UCSD-AML1 (cell line): ENCODE data around the gene PSMD5.

ENCODE experiments used
- DNase-seq: peaks from one replicate; lab custom pipeline; 2025; ENCODE audit not compliant: unreplicated experiment; lab: John Stamatoyannopoulos, UW

The PSMD5 gene

DNA sequence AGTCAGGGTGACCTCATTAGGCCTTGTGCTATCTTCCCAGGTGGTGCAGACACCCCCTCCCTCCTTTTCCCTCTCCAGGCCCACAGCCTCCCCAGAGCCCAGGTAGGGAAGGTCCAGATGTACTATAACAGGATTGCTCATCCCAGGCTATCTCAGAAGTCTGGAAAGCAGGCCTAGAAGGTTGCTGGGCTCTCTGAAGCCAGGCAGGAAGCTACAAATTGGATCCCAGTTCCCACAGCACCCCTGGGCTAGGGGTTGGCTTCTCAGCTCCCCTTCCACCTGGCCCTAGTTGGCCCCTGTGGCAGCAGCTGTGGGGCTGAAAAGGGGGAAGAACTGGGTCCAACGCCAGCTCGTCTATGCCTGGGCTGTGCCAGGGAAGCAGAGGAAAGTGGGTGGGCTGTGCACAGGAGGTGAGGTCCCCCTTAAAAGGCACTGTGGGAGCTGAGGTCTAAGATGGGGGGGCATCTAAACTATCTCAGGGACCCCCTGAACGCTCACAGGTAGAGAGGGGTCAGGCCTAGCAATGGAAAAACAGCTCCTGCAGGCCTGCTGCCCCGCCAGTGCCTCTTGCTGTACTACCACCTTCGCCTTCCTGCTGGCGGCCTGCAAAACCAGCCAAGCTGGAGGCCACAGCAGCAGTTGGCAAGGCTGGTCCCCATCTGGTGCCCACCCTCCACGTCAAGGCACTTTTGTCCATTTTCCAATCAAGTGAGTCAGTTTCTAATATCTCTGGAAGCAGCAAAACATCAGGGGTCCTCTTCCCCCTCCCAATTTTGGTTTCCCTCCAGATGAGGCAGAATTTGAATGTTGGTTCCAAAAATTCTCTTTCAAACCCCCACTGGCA lies 13.3 kb upstream of the PSMD5 start:
- DNase-seq, result no peak

DNA sequence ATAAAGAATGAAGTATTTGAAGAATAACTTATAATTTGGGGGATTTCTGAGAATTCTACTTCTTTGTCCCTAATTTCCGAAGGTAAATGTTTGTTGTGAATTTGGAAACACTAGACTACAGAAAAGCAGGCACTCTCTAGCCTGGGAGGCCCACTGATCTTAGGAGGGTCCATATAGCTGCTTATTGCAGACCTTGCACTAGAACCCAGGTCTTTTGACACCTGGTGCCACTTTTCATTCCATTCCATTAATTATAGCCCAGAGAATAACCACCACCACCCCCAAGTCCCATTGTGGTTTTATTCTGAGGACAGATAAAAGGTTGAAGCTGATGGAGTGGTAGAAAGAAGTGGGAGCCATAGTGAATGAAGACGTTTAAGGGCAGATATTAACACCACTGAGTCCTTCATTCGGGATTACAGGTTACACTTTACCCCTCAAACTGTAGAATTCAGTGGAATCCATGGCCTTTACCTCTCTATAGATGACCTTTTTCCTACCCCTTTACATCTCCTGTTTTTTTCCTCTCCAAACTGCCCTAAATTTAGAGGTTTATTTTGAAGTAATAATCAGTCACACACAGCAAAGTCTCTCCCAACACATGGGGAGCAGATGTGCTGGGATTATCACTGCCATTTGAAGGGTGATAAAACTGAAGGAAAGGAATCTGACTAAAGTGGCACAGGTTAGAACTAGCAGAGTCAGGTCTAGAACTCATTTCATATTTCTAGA lies 12.0 kb upstream of the PSMD5 start:
- no peak for DNase-seq

DNA sequence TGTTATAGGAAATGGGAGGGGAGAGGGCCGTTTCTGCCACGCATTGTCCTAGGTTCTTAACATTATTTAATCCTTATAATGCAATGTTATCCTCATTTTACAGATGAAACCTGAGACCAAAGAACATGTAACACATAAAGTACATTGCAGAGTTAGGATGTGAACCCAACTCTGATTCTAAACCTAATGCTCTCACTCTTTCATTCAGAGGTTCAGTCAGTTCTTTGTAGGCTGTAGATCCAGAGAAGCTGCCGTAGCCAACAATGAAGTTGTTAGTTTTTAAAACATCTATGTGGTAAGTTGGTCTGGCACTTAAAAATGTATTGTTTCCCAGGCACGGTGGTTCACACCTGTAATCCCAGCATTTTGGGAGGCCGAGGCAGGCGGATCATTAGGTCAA lies 10.5 kb upstream of the PSMD5 start:
- DNase-seq, result no peak

DNA sequence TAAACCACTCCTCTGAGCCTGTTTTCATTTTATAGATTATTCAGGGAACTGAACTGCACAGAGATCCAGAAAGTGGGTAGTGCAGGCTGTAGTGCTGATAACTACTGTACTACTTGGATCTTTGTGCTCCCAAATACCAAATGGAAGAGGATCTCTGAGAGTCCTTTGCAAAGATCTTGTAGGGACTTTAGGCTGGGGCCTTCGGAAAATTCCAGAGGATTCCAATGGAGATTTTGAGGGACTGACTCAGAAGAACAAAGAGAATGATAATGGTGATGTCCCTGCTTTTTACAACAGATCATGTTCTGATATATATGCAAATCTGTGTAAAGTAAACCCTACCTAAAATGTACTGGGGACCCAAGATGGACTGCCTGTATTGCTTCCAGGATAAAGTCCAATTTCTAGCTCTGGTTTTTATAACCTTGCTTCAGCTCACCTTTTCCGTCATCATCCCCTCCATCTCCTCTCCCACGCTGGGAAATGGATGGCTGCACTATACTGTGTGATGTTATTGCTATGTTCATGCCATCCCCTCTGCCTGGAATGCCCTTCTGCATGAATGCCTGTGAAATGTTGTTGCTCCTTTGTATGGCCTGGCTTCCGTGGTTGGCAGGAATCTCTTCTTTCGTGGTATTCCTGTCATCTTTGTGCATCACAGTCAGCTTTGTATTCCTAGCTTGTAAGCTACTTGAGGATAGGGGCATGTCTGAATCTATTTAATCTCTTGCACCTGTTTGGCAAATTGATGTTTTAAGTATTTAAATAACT lies 9.7 kb upstream of the PSMD5 start:
- DNase-seq, result no peak

DNA sequence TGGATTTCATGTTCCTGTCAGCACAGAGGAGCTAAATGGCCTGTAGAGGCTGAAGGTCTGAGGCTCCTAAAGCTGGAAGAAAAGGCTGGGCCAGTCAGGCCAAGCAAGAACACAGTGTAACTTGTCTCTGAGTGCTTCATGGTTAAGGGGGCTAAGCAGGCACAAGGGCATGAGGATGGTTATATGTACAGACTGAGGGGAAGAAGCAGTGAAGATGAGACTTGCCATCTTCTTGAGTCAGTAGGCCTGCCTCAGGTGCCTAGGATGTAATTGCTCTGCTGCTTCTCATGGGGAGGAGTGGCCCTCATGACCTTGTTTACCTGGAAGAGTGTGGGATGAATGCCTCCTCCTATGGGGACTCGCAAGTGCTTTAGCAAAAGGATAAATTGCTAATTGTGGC lies 8.7 kb upstream of the PSMD5 start:
- no peak for DNase-seq

DNA sequence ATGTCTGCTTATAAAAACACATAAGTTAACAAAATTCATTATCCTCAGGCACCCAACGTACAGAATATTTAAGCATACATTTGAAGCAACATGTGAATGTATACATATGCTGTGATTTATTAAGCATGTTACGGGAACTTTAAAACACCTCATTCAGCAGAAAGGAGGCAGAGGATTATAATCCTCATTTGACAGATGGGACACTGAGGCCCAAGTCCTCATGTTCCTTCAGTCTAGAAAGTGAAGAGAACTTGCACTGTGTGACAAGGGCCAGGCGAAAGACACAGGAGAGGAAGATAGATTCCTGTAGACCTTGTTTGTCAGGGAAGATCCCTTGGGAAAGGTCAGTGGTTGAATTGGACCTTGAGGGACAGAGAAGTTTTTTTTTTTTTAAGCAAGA lies 7.6 kb upstream of the PSMD5 start:
- DNase-seq, result no peak

DNA sequence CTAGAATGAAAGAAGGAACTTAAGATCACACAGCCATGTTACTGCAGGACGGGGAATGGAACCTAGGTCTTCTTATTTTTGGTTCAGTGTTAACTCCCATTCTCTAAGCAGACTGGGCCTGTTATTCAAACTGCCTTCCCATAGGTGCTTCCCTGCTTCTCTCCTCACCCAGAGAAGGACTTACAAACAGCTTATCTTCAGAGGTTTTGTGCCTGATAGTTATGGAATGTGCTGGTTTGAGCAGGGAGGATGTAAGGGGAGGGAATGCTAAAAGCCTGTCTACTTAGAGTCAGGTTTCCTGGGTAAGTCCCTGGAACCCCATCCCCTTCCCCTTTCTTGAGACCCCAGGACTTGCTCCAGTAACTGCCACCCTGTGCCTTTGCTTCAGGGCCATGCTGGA lies 4.2 kb upstream of the PSMD5 start:
- DNase-seq, result no peak

DNA sequence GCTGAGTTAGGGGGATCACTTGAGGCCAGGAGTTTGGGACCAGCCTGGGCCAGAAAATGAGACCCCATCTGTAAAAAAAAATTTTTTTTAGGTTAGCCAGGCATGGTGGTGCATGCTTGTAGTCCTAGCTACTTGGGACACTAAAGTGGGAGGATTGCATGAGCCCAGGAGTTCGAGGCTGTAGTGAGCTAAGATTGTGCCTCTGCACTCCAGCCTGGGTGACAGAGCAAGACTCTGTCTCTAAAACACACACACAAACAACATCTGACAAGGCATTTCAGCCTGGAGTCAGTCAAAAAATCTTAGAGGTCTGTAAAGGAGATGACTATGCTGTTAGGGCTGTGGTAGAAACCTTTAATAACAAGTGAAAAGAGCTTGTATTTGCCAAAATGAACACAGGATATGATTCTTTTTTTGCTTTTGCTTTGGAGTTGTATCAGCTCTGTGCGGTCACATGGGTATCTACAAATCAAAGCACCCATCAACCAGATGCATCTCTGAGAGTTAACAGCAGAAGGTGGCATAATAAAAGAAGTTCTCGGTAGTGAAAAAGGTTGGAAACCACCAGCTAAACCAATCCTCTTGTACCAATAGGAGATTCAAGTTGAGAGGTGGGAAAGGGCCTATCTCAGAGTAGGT lies 3.6 kb upstream of the PSMD5 start:
- no peak for DNase-seq

DNA sequence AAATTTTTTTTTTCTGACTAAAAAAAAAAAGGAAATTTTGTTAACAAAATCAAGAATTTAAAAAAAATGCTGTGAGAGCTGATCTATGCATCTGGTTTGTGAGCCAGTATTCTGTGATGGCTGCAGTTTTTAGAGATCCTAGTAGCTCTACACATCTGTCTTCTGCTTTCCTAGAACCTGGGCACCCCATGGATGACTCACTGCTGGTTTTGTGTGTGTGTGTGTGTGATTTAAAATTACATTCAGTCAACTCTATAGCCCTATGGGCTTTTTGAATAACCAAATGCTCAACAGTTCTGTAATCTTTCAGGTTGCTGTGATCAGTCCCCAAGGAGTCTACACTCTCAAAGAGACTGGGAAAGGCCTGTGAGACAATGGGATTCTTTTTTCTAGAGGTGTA lies 2.5 kb upstream of the PSMD5 start:
- no peak for DNase-seq

DNA sequence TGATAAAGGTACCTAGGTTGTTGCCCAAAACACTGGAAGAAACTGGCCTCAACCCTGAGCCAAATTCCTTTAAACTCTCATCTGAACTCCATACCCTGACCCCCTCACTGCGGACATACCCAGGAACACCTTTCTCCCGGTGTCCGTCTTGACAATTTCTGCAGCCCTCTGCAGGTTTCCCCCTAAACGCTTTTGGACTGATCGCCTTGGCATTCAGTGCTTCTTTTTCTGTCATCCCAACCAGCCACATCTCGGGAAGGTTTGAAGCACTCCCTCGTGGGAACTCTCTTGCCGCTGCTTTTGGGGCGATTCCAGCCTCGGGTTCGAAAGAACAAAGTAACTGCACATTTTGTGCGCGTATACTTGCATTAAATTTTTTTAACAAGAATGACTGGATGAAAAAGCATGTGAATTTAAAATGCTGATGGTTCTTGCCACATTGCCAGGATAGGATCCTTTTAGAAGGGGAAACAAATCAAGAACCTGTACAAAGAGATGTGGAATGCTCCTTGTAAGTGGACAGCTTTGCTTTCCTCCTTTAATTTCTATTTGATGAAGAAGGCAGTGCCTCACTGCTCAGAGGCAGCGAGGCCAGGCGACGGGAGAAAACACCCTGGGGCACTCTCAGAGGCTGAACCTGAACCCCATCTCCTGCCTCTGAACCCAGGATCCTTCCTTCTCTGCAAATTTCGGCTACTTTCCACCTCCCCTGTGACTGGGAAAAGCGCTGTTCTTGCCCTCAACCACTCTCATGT lies 615 bp downstream of the PSMD5 start:
- no peak for DNase-seq

DNA sequence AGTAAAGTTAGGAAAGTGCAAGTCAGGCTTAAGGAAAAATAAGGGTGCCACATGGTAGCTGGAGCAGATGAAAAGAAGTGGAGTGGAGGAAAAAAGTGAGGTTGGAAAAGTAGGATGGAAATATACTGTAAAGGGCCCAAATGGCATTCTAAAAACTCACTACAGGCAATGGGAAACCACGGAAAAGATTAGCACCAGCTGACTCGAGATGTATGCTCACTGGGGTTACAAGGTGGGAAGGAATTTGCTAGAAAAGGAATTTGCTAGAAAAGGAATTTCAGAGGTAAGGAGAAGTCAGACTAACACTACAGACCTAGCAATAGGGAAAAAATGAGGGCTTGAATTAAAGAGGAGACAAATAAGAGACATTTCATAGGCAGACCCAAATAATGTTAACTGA lies 3.6 kb downstream of the PSMD5 start:
- DNase-seq, result no peak

DNA sequence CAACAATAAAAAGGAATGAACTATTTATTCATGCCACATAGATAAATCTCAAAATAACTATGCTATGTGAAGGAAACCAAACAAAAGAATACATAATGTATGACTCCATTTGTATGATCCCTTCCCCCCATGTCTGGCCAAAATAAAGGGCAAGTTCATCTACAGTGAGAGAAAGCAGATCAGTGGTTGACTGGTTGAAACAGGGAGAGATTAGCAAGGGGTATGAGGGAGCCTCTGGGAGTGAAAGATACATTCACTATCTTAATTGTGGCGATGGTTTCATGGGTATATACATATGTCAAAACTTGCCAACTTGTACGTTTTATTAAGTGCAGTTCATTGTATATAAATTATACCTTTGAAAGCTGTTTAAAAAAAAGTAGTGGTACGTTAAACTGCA lies 4.8 kb downstream of the PSMD5 start:
- DNase-seq, result no peak

DNA sequence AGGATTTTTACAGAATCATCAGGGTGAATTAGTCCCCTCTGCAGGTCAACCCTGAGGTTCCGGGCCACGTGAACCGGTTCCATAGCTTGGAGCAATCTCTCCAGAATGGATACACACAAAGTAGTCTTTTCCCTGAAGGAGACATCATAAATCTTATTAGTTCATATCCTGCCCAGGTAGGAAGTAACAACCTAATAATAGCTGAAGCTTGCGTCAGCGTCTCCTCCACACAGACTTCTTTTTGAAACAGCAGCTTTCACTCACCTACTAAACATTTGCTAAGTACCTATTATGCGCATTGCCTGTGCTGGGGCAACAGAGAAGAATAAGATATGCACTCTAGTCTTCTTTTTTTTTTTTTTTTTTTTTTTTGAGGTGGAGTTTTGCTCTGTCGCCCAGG lies 9.4 kb downstream of the PSMD5 start:
- DNase-seq, result no peak

DNA sequence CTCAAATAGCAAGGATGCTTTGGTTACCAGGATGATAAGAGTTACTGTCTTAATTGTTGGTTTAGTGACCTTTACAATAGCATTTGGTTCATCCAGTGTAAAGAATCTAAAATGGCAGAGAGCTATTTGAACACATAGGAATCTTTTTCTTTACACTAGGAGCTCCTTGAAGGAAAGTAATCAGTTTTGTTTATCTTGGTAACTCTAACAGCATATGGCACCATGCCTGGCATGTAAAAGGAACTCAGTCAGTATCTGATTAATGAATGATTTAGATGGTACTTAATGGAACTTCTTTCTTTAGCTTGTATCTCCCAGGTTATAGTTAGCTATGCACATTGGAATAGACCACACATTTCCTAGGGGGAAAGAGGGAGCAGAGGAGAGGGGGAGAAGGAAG lies 9.9 kb downstream of the PSMD5 start:
- DNase-seq, result no peak

DNA sequence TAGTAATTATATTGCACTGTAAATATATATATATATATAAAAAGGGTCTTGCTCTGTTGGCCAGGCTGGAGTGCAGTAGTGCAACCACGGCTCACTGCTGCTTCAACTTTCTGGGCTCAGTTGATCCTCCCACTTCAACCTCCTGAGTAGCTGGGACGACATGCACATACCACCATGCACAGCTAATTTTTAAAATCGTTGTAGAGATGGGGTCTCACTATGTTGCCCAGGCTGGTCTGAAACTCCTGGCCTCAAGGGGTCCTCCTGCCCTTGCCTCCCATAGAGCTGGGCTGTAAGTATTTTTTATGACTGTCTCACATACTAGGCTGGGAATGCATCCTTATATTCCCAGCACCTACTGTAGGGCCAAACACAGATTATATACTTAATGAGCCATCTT lies 11.9 kb downstream of the PSMD5 start:
- no peak for DNase-seq

DNA sequence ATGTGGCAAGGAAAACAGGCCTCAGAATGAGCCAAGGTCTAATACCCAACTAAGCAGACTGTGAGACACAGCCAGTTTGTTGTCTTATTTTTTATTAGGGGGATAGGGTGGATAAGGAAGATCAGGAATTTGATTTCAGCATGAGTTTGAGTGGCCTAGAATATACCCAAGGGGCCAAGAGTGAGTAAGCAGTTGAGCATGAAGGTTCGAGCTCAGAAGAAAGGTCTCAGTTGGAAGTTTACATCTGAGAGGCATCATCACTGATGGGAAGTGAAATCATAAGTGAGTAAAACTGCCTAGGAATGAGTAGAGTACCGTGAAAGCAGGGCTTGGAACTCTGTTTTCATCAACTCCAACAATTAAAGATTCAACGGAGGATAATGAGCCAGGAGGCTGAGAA lies 12.6 kb downstream of the PSMD5 start:
- DNase-seq, result no peak

DNA sequence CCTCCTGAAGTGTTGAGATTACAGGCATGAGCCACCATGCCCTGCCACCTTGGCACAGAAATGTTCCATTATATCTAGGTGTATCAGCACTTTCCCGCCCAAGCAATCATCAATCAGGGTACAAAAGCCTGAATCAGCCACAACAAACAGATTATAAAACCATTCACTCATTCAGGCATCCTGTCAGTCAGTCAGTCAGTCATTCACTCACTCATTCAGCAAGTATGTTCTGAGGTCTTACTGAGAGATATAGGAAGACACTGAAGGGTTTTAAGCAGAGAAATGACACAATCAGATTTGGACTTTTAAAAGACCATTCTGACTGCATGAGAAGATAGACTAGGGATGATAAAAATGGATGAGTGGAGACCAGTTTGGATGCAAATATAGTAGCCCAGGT lies 13.1 kb downstream of the PSMD5 start:
- DNase-seq, result no peak

DNA sequence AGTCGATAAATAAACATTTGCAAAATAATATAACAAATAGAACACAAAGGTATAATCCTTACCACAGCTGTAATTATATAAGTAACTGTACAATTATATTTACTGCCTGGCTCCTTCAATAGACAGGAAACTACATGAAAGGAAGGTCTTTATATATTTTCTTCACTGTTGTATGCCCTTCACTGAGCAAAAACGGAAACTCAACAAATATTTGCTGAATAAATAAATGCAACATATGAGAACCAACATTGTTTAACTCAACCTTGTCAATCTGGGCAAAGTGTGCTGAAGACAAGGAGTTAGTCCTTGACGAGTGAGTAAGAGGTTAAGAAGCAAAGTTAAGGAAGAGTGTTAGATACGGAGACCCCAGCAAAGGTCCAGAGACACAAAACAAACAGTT lies 22.6 kb downstream of the PSMD5 start:
- no peak for DNase-seq

DNA sequence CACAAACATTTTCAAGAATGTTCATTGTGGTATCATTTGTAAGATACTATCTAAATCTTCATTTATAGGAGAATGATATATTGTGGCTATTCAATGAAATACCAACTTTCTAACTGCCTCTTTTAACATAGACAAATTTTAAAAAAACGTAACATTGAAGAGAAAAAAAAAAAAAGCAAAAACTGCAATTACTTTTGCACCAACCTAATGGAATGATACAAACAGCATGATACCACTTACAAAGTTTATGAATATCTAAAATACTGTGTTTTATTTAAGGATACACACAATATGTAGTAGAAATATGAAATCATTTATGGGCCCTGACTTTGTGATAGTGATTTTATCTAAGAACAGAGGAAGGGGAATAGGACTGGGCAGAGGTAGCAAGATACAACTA lies 24.1 kb downstream of the PSMD5 start:
- no peak for DNase-seq

DNA sequence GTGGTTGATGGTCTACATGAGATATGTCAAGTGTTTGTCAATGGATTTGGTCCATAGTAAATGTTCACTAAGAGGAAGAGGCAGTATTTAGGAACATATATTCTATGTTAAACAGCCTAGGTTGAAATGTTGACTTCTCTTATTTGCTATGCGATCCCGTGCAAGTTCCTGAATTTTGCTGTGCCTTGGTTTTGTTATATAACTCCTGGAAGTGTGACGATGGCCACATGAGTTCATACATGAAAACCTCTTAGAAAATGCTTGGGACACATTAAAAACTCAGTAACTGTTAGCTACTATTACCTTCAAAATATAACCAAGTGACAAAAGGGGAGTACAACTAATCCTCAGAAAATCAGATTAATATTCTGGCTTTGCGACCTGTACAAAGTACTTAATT lies 27.6 kb downstream of the PSMD5 start:
- DNase-seq, result no peak

DNA sequence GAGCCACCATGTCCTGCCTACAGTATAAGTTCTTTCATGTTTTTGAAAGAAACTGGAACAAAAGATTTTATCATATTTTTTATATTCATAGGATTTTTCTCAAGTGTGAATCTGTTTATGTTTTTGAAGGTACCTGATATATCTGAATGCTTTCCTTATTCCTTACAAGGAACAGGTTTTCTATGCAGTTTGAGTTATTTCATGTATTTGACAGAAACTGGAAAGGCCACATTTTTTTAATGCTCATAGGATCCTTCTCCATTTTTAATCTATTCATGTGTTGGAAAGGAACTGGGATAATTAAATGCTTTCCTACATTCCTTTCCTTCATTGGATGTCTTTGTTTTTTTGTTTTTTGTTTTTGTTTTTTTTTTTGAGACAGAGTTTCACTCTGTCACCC lies 33.8 kb downstream of the PSMD5 start:
- no peak for DNase-seq
